Activated naive CD4-positive, alpha-beta T cell (primary cell): ENCODE data around the gene SPATA3.

Experiments
- DNase-seq, 4 experiments: peaks; one replicate each; lab custom pipeline; 2025; lab: John Stamatoyannopoulos, UW

The SPATA3 gene

DNA sequence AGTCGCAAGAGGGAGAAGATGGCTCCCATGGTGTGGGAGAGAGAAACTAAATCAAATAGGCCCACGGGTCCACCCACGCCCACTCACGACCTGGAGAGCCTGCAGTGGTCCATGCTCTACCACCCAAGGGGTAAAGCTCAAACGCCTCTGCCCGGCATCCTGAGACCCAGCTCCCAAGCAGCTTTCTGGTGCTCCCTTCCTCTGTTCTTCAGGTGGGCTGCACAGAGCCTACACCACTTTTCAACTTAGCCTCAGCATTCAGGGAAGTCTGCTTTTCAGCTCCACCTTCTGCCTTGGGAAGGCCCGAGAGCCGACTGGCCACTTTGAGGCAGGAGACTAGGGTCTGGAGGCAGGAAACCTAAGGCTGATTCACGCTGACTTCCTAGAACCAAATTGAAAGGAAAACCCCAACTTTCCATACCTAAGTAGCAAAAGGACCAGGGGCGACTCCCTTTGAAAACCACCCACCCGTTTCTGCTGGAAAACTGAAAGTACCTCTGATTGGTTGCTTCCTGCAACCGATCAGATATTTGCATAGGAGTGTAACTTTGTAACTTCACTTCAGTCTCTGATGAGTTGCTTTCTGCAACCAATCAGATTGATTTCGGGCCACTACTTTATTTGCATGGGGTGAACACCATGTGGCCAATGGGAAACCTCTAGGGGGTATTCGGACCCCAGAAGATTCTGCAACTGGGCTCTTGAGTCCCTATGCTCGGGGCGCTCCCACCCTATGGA is 26.8 kb upstream of the SPATA3 start:
- DNase-seq, result no peak

DNA sequence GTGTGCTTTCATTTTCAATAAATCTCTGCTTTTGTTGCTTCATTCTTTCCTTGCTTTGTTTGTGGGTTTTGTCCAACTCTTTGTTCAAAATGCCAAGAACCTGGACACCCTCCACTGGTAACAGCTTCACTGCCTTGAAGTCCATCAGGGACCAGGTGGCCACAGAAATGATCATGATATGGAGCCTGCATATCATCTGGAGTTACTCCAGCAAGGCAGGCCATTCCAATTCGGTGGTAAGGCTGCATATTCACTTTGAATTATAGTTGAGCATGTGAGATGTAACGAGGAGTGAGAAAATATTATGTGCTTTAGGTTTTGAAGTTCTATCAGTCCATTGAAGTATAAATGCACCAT is 26.3 kb upstream of the SPATA3 start:
- DNase-seq, result no peak

DNA sequence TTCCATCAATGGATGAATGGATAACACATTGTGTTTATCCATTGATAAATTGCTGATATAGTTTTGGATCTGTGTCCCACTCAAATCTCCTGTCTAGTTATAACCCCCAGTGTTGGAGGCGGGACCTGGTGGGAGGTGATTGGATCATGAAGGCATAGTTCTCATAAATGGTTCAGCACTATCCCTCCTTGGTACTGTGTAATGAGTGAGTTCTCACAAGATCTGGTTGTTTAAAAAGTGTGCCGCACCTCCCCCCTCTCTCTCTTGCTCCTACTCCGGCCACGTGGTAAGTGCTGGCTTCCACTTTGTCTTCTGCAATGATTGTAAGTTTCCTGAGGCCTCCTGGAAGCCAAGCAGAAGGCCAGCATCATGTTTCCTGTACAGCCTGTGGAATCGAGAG is 23.9 kb upstream of the SPATA3 start:
- DNase-seq, result no peak

DNA sequence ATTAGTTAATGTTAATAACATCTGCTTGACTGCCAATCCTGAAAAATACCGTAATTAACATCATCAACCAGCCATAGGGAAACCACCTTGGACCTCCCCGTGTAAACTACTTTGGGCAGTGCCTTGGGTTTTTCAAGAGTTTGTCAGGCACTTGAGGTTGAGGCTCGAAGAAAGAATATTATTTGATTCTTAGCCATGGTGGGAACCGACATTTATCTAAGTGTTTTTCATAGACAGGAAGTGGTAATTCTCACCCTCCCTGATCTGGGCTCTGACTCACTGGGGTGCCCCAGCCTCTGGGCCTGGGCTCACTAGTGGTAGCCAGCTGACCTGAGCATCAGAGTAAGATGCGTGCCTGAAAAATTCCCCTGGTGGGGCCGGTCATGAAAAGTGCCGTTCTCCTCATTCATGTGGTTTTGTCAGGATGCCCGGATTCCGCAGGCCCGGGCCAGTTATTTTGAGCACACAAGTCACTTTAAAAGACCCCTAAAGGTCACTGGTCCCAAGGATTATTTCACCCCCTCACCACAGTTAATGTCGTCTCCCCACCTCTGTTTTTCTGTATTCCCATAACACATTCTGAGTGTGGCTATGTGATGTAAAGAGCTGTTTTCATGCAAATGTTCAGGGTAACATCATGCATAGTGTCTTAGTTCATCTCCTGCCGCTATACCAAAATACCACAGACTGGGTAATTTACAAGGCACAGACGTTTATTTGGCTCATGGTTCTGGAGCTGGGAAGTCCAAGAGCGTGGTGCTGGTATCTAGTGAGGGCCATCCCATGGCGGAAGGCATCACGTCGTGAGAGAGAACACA is 21.6 kb upstream of the SPATA3 start:
- DNase-seq, result peak in 3 of 4 experiments; percentile 15 to 35 (median 22)

DNA sequence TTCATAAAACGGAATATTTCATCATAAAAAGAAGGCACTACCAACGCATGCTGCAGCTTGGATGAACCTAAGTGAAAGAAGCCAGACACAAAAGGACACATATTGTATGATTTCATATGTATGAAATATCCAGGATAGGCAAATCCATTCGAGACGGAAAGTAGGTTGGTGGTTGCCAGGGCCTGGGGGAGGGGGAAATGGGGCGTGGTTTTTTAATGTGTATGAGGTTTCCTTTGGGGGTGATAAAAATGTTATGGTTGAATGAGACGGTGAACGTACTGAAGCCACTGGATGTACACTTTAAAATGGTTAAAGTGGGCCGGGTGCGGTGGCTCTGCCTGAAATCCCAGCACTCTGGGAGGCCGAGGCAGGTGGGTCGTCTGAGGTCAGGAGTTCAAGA is 20.0 kb upstream of the SPATA3 start:
- no peak for DNase-seq

DNA sequence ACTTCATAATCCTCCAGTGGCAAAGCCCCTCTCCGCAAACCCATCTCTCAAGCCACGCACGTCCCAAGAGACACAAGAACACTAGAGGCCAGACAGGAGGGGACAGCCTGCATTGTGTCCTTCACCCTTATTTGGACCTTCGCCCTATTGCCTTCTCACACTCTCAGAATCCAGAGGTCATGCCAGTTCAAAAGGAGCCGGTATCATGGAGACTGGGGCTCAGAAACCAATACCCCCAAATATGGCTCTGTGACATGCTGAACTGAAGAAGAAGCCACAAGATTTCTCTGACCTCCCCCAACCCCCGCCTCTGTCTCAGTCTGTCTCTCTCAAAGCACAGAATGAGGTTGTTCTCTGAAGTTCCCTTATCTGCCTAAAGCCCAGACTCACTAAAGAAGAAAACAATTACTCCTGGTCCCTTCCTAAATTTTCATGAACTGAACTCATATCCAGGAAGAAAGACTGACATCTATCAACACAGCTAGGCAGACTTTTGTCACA is 19.2 kb upstream of the SPATA3 start:
- no peak for DNase-seq

DNA sequence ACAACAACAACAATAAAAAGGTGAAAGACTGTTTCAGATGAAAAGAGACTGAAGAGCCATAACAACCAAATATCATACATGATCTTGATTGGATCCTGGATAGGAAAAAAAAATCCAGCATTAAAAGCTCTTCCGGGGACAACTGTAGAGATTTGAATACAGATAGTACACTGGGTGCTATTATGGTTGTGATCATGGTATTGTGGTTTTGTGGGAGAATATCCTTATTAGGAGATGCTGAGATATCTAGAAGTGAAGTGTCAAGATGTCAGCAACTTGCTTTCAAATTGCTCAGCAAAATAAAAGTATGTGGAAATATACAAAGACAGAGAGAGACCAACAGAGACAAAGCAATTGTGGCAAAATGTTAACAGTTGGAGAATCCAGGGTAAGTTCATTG is 15.5 kb upstream of the SPATA3 start:
- no peak for DNase-seq

DNA sequence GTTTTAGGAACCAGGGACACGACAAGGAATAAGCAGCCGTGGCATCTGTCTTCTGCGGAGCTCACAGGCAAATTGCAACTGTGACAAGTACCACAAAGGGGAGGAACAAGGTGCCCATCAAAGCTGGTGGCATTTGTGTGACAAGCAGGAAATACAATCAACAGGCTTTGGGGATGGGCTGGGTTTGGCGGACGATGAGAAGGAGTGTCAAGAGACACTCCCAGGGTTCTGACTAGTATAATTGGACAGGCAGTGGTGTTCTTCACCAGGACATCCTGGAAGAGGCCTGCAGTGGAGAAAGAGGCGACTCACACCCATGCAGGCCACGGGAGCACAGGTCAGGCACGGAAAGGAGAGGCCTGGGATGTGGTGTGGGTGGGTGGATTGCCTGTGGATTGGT is 14.2 kb upstream of the SPATA3 start:
- DNase-seq, result no peak

DNA sequence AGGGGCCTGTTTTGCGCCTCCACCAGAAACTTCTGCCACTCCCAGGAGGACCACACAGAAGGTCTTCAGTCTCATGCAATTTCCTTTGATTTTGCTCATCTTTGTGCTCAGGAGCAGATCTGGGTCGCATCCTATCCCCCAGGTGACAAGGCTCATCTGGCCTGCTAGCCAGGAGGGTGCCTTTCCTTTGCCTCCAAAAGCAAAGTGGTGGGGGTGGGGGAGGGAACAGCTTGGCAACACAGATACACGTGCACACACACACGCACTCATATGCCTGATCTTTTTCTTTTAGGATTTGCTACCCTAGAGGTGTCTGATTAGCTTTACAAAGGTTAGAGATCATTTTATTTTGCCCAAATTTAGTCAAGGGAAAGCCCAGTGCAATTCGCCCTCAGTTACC is 13.8 kb upstream of the SPATA3 start:
- no peak for DNase-seq

DNA sequence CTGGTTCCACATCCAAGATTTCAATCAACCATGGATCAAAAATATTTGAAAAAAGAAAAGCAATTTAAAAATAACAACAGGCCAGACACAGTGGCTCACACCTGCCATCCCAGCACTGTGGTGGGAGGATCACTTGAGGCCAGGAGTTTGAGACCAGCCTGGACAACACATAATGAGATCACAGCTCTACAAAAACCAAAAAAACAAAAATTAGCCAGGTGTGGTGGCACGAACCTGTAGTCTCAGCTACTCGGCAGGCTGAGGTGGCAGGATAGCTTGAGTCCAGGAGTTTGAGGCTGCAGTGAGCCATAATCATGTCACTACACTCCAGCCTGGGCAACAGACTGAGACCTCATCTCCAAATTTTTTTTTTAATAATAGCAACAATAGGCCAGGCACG is 13.4 kb upstream of the SPATA3 start:
- no peak for DNase-seq

DNA sequence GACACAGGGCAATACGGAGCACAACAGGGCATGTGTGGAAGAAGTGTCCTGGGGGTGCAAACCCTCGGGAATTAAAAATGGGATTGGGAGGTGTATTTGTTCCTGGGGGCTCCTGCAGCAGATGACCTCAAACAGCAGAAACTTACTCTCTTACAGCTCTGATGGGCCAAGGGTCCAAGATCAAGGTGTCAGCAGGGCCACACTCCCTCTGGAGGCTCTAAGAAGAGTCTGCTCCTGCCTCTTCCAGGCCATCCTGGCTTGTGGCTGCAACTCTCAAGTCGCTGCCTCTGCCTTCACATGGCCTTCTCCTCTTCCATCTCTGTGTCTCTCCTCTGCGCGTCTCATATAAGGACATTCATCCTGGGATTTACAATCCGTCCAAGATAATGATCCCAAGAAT is 12.4 kb upstream of the SPATA3 start:
- no peak for DNase-seq

DNA sequence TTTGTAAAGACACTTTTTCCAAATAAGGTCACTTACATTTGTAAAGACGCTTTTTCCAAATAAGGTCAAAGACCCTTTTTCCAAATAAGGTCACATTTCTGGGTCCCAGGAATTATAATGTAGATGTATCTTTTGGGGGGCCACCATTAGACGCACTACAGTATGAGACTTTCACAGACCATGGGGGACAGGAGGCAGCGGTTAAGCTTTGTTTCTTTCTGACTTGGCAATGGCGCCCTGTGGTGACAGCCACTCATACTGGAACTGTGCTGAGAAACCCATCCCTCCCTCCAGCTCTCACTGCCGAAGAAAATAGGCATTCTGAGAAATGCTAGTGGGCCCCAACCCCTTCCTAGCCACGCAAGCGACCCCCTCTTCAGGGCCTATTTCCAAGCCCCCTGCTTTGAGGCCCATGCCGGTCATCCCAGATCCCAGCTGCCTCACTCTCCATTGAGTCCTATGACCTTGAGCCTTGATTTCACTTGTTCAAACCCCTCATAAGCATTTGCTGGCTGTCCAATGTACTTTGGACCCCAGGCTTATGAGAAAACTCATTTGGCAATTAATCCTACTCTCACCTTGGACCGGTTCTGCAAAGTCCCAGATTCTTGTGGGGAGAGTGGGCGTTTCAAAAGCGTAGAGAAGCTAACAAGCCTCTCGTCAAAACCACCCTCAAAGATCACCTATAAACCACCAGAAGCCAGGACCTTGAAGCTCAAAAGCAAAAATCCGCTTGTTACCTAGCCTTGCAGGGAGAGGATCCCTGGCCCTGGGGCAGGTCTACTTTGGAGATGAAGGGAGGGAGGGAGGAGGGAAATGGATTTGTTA is 11.3 kb upstream of the SPATA3 start:
- no peak for DNase-seq

DNA sequence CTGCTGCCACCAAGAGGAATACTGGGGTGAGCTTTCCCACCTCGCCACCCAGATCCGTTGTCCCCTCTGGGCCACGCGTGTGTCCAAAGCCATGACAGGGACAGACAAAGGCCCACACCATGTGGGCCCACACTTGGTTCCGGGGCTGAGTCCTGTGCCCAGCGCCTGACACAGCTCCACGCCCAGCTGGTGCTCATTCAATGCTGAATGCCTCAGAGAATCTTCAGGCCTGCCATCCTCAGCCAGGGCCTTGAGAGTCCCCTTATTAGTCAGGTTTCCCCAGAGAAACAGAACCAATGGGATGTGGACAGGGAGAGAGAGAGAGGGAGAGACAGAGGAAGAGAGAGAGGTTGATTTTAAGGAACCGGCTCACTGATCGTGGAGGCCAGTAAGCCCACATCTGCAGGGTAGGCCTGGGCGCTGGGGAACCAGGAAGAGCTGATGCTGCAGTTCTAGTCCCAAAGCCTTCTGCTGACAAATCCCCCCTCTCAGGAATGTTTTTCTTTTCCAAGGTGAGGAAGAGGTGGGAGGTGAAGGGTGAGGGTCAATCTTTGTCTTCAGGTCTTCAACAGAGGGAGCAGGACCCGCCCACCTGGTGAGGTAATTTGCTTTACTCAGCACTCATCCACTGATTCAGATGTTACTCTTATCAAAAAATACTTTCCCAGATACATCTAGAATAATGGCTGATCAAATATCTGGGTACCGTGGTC is 10.2 kb upstream of the SPATA3 start:
- no peak for DNase-seq

DNA sequence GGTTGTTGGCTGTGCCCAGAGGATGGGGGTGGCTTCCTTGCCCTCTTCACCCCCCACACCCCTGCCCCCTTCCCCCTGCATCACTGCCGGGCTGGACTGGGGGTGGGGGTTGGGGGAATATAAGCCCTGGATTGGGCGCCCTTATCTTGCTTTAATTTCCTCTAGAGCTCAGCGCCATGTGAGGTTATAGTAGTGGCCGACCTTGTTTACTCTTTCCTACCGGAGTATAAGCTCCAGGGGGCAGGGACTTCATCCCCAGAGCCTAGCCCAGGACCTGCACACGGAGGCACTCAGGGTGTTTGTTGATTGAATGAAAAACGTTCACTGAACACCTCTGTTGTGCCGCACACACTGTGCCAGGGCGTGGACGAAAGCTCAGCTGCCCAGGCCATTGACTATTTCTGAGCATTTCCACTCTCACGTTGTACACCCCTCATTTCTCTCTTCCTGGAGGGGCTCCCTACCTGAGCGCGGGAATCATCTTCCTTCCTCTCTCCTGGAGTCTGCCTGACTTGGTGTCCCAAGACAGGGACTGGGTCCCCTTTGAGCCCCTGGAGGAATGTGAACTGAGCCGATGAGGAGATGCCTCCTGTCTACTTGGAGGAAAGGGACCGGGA is 9.3 kb upstream of the SPATA3 start:
- DNase-seq, result no peak

DNA sequence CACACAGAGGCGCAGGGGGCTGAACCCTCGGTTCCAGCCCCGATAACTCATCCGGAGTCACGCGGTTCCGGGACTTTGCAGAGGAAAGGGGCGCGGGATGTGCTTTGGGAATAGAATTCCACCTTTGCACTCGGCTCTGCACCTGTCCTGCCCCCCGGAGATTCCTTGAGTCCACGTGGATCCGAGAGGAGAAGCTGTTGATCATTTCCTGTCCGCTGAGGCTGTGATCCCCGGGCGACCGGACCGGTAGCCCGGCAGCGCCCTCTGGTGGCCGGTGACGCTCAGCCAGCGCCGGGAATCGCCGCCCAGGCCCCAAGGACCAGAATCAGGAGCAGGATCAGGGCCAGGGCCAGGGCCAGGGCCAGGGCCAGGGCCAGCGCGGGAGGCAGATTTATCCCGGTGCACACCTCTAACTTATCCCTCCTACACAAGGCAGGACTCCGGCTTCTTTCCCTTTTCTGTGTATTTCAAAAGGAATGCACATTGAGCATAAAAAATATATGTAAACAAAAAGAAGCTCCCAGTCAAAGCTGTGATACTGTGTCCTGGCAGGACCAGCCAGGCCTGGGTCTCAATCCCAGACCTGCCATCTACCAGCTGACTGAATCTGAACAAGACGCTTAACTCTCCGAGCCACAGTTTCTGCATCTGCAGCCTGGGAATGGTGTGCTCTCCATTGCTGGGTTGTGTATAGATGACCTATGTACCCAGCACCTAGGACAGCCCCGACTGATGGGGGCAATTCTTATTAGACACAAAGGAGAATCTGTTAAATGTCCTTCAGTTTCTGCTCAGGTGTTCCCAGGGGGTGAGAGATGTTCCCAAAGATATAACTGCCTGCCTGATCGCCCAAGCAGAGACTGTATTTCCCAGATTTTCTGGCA is 8.5 kb upstream of the SPATA3 start:
- peak; percentile 64 to 78 (median 72) for DNase-seq

DNA sequence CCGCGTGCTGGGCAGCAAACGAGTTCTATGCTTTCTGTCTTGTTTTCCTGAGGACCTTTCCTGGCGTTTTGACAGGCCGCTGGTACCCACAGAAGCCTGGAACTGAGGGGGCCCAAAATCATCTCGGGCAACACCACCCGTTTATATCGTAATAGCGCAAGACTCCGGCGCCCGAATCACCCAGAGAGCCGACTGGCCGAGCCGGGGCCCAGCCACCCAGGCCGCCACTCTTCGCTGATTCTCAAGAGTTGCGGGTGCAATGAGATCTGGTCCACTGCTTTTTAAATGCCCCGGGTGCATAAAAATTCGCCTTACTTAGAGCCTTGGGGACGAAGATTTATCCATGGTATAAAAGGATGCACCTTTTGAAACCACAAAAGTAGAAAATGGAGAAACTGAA is 6.2 kb upstream of the SPATA3 start:
- no peak for DNase-seq

DNA sequence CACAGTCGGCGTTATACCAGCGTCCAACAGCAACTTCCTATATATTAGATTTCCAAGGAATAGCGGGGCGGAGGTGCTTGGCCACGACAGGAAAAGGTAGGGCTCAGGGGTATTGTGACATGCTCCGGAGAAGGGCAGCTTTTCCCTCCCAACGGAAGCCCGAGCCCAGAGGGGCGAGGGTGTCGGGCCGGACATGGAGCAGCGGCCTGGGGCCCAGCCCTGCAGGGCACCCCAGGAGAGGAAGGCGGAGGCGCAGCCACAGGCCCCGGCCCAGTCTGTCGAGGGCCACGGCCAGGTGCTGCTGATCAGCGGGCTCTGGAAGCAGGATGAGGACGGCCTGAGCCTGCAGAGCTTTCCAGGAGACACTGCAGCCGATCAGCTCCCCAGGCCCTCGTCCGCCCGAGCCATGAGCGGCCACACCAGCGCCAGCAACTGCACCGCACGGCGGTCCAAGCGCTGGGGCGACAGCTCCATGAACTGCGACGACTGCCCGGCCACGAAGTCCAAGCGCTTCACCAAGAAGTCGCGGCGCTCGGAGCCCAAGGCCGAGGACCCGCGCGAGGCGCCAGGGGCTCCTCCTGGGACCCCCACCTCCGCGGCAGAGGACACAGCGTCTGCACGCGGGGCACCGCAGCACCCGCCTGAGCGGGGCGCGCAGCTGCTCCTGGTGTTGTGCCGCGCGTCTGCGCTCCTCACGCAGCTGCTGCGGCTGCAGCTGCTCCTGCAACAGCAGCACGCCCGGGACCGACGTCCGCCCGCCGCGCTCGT is 5.6 kb upstream of the SPATA3 start:
- no peak for DNase-seq

DNA sequence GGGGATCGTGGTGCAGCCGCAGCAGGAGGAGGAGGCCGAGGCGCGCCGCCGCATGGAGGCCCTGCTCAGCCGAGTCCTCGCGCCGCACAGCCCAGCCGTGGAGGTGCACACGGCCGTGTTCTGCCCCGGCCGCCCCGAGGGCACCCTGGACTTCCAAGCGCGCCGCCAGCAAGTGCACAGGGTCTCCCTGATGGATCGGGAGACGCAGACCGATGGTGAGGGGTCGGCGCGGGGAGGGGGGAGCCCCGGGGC is 5.1 kb upstream of the SPATA3 start:
- DNase-seq, result no peak

DNA sequence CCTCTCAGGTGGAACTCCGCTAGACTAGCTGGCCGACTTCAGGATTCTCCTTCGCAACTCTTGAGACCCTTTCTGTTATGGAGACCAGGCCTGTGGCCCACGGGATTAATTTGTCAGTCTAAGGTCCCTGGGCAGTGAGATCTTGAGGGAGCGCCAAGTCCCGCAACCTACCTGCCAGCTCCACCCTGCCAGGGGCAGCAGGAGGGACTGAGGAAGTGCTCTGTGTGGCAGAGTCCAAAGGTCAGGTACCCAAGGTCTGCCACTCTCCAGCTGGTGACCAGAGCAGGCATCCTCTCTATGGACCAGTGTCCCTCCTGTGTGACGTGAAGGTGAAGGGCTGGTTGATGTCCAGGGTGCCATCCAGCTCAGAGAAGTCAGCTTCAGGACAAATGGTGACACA is 4.3 kb upstream of the SPATA3 start:
- no peak for DNase-seq

DNA sequence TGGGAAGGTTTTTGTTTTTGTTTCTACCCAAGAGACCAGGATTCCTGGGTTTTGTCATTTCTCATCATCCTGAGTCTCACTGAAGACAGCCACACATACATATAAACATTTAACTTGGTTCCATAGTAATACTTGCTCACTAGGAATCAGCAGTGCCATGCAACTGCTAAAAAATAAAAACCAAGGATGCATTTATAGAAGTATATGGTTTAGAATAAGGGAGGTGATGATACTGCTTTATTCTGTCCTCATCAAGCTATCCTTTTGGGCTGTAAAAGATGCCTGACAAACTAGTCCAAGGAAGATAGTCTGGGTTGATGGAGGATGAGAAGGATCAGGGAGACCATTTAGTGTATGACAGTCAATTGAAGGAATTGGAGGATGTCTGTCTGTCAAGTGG is 740 bp downstream of the SPATA3 start:
- DNase-seq, result no peak
